ENCODE results near the gene CTSF. TPM values are rescaled to one million over a fixed set of nuclear protein-coding genes. Genes with fewer than 3 reads are reported as not detected.

The CTSF gene
- total and polyA plus RNA-seq, 2 of the 13 experiments (the other 11 are each of a cell fraction or from before 2014, with no cell fraction given) = not detected

DNA sequence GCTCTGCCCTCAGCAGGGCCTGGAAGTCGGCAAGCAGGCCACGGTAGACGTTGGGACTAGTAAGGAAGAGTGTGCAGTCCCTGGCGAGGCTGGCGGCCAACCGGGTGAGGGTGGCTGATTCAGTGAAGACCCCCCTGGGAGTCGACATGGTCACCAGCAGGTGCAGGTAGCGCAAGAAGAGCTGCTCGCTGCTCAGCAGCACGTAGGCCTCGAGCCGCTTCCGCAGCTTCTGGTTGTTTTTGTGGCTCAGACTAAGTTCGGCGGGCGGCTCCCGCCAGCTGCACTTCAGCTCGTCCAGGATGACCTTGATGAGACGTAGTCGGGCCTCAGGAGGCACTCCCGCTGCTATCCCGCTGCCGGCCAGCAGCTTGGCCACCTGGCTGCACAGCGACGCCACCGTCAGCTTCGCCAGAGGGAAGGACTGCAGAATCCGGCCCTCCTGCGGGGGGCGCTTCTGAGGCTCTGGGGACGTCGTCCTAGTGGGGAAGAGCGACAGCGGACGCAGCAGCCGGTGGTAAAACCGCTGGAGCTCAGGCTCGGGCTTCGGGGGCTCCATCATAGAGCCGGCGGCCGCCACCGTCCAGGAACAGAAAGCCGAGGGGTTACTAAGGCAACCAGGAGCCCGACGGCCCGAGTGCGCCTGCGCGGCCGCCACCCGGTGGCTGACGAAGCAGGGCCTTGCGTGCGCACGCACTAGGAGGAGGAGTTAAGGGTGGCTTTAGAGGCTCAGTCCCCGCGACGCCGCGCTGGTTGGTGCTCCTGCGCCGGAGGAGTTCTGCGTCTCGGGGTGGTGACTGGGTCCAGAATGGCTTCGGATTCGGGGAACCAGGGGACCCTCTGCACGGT lies 24.3 kb upstream of the CTSF start, which contains the start of the genes CCDC87 and CCS (continued):
- TF ChIP-seq KLF11 (CRISPR knock-in tag; IDR thresholded peaks at IDR 0.05) (peak; percentile 93), ZNF329 (CRISPR knock-in tag; IDR thresholded peaks at IDR 0.05; ENCODE audit: low read depth) (no peak; the same call in 1 of the 2 replicates), ATAD3A (CRISPR knock-in tag; IDR thresholded peaks at IDR 0.05) (no peak), ZMYM2 (CRISPR knock-in tag; IDR thresholded peaks at IDR 0.05) (peak; percentile 89), ZNF326 (CRISPR knock-in tag; IDR thresholded peaks at IDR 0.05; ENCODE audit: borderline replicate concordance) (no peak), CBX5 (CRISPR knock-in tag; IDR thresholded peaks at IDR 0.05; ENCODE audit: borderline replicate concordance) (peak; percentile 41; the same call in 1 of the 2 replicates), ZNF761 (CRISPR knock-in tag; conservative IDR thresholded peaks at IDR 0.05) (peak; percentile 77; the same call in 1 of the 2 replicates), ZNF850 (CRISPR knock-in tag; conservative IDR thresholded peaks at IDR 0.05) (no peak), ZBTB42 (CRISPR knock-in tag; IDR thresholded peaks at IDR 0.05) (0 out of 2 replicates have a peak, but pooled peaks have one; percentile 23), MAZ (IDR thresholded peaks at IDR 0.05; ENCODE audit: borderline replicate concordance, low read depth, low read length) (peak; percentile 38; the same call in 1 of the 2 replicates), MAZ (CRISPR knock-in tag; IDR thresholded peaks at IDR 0.05; ENCODE audit: low read depth) (peak; percentile 91), MIXL1 (CRISPR knock-in tag; IDR thresholded peaks at IDR 0.05) (peak; percentile 24; the same call in 1 of the 2 replicates), NONO (IDR thresholded peaks at IDR 0.05) (no peak), NONO (CRISPR knock-in tag; conservative IDR thresholded peaks at IDR 0.05) (peak; percentile 93), ZBTB8A (CRISPR knock-in tag; IDR thresholded peaks at IDR 0.05; ENCODE audit: borderline replicate concordance, low read depth) (no peak), ZNF292 (CRISPR knock-in tag; IDR thresholded peaks at IDR 0.05; ENCODE audit: borderline replicate concordance, low read depth) (peak; percentile 97)
- TF ChIP-seq, protein P1, sequence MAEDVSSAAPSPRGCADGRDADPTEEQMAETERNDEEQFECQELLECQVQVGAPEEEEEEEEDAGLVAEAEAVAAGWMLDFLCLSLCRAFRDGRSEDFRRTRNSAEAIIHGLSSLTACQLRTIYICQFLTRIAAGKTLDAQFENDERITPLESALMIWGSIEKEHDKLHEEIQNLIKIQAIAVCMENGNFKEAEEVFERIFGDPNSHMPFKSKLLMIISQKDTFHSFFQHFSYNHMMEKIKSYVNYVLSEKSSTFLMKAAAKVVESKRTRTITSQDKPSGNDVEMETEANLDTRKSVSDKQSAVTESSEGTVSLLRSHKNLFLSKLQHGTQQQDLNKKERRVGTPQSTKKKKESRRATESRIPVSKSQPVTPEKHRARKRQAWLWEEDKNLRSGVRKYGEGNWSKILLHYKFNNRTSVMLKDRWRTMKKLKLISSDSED (CRISPR knock-in tag; IDR thresholded peaks at IDR 0.05) = no peak
- TF ChIP-seq, protein P2, sequence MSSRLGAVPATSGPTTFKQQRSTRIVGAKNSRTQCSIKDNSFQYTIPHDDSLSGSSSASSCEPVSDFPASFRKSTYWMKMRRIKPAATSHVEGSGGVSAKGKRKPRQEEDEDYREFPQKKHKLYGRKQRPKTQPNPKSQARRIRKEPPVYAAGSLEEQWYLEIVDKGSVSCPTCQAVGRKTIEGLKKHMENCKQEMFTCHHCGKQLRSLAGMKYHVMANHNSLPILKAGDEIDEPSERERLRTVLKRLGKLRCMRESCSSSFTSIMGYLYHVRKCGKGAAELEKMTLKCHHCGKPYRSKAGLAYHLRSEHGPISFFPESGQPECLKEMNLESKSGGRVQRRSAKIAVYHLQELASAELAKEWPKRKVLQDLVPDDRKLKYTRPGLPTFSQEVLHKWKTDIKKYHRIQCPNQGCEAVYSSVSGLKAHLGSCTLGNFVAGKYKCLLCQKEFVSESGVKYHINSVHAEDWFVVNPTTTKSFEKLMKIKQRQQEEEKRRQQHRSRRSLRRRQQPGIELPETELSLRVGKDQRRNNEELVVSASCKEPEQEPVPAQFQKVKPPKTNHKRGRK (CRISPR knock-in tag; IDR thresholded peaks at IDR 0.05) = no peak
- TF ChIP-seq, protein P3, sequence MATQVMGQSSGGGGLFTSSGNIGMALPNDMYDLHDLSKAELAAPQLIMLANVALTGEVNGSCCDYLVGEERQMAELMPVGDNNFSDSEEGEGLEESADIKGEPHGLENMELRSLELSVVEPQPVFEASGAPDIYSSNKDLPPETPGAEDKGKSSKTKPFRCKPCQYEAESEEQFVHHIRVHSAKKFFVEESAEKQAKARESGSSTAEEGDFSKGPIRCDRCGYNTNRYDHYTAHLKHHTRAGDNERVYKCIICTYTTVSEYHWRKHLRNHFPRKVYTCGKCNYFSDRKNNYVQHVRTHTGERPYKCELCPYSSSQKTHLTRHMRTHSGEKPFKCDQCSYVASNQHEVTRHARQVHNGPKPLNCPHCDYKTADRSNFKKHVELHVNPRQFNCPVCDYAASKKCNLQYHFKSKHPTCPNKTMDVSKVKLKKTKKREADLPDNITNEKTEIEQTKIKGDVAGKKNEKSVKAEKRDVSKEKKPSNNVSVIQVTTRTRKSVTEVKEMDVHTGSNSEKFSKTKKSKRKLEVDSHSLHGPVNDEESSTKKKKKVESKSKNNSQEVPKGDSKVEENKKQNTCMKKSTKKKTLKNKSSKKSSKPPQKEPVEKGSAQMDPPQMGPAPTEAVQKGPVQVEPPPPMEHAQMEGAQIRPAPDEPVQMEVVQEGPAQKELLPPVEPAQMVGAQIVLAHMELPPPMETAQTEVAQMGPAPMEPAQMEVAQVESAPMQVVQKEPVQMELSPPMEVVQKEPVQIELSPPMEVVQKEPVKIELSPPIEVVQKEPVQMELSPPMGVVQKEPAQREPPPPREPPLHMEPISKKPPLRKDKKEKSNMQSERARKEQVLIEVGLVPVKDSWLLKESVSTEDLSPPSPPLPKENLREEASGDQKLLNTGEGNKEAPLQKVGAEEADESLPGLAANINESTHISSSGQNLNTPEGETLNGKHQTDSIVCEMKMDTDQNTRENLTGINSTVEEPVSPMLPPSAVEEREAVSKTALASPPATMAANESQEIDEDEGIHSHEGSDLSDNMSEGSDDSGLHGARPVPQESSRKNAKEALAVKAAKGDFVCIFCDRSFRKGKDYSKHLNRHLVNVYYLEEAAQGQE (IDR thresholded peaks at IDR 0.05; ENCODE audit: borderline replicate concordance in 1 of 2, low read depth in 1 of 2, low read length in 2 of 2) = no peak
- TF ChIP-seq, protein P4, sequence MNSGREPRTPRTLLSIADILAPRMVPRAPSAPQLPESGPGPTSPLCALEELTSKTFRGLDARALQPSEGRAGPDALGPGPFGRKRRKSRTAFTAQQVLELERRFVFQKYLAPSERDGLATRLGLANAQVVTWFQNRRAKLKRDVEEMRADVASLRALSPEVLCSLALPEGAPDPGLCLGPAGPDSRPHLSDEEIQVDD (CRISPR knock-in tag; IDR thresholded peaks at IDR 0.05; ENCODE audit: borderline replicate concordance) = no peak
- TF ChIP-seq, protein P5, sequence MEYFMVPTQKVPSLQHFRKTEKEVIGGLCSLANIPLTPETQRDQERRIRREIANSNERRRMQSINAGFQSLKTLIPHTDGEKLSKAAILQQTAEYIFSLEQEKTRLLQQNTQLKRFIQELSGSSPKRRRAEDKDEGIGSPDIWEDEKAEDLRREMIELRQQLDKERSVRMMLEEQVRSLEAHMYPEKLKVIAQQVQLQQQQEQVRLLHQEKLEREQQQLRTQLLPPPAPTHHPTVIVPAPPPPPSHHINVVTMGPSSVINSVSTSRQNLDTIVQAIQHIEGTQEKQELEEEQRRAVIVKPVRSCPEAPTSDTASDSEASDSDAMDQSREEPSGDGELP (IDR thresholded peaks at IDR 0.05; ENCODE audit: borderline replicate concordance, low read depth) = peak; percentile 85; the same call in 1 of the 2 replicates
